Central memory CD4-positive, alpha-beta T cell (primary cell): ENCODE measurements around the gene GPATCH2L.

Experiments
- DNase-seq: peaks from one replicate; pipeline ENCODE4 v3.0.0; 2022

Gene GPATCH2L

DNA sequence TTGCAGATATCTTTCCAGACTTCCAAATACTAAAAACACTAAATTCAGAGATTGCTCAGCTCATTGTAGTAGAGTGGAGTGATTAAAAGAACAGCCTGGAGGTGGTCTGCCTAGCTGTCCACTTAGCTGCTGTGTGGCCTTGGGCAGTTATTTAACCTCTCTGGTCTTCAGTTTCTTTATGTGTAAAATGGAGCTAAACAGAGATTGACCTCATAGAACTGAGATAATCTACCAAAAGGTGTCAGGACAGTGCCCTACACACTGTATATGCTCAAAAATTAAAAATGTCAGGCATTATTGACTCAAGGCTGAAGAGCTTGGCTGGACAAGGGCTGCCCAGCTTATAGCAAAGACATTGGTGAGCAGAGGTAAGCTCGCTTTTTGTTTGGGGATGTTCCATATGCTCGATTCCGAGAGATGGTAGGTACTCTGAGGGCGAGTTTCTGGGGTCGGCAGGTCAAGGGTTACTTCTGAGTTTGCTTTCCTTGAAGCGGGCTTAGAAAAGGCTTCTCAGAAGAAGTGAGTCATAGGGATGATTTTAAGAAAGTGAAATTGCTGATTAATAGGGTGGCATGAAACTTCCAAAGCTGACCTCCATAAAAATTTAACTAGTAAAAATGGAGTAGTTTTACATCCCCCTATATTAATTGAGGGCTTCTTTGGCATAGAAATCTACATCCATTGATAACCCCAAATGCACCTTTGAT, 107.5 kb downstream of the GPATCH2L start:
- no peak for DNase-seq

DNA sequence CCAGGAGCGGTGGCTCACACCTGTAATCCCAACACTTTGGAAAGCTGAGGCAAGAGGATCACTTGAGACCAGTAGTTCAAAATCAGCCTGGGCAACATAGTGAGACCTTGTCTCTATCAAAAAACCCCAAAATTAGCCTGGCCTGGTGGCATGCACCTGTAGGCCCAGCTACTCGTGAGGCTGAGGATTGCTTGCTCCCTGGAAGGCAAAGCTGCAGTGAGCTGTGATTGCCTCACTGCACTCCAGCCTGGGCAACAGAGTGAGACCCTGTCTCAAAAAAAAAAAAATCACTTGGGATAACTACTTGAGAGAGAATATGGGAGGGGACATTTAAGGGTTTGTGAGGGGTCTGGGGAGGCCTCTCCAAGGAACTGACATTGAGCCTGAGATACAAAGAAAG, 109.0 kb downstream of the GPATCH2L start:
- DNase-seq: no peak

DNA sequence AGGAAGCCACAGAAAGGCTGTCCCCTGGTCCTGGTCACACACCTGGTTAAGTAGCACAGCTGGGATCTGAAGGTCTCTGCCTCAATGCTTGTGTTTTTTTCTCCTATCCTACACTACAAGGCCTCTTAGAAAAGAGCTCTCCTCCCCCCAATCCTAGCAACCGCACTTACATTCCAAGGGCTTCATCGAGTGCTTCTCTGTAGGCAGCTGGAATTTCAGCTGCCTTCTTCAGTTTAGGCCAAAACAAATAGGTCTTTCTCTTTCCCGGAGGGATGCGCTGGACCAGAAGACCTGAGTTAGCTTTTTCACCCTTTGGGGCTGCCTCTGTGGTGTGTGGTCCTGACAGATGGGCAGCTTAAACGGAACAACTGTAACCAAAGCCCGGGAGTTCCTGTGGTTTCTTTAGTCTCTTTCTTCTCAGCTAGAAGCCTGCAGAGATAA, 109.7 kb downstream of the GPATCH2L start:
- no peak for DNase-seq

DNA sequence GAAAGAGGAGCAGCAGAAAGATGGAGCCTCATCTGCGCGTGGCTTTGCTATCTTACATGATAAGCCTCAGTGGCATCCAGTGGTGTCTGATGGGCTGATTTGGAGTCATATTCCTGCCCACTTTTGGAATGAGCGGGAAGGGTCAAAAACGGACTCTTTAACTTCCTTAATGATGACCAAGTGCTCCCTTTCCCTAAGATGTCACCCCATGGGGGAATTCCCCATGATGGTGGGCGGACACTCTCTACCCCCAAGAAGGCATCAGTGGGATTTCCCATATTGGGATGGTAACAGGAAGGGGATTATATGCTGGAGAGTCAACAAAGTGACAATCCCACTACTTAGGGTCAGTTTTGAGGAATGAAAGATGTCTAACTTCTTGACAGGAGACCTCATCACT, 110.9 kb downstream of the GPATCH2L start:
- no peak for DNase-seq
